Hepatocyte (in vitro differentiated cells): ENCODE results near the gene SMYD1. TPM values are rescaled to one million over a fixed set of nuclear protein-coding genes. Genes with fewer than 3 reads are reported as not detected.
A peak's percentile ranks its signal among the peaks of the same experiment; 100 is the strongest.

Experiments used
- DNase-seq: peaks from one replicate; pipeline ENCODE4 v3.0.0-alpha.2; 2016; ENCODE audit warnings: low spot score
- H2AFZ ChIP-seq: fragments of 200-600 bp; sonication (generic); 2 replicates; pipeline ENCODE4 v1.6.0; 2016; ENCODE audit warnings: antibody characterized with exemption, mild to moderate bottlenecking
- H3K27ac ChIP-seq: fragments of 200-600 bp; sonication (generic); 2 replicates; pipeline ENCODE4 v1.5.1; 2016; ENCODE audit warnings: mild to moderate bottlenecking
- H3K27me3 ChIP-seq: fragments of 200-600 bp; sonication (generic); 2 replicates; pipeline ENCODE4 v1.6.1; 2016
- H3K36me3 ChIP-seq: fragments of 200-600 bp; sonication (generic); replicated peaks from 2 replicates; pipeline ENCODE4 v1.5.1; 2016; ENCODE audit warnings: low read depth; ENCODE audit not compliant: insufficient read depth
- H3K4me1 ChIP-seq: fragments of 200-600 bp; sonication (generic); 2 replicates; pipeline ENCODE4 v1.5.1; 2016; ENCODE audit warnings: mild to moderate bottlenecking, moderate library complexity; ENCODE audit not compliant: insufficient read depth
- H3K4me2 ChIP-seq: fragments of 200-600 bp; sonication (generic); 2 replicates; pipeline ENCODE4 v1.6.0; 2016
- H3K4me3 ChIP-seq: fragments of 200-600 bp; sonication (generic); 2 replicates; pipeline ENCODE4 v1.5.1; 2016; ENCODE audit warnings: mild to moderate bottlenecking
- H3K79me2 ChIP-seq: fragments of 200-600 bp; sonication (generic); 2 replicates; pipeline ENCODE4 v1.6.0; 2017; ENCODE audit warnings: mild to moderate bottlenecking
- H3K9me2 ChIP-seq: fragments of 200-600 bp; sonication (generic); replicated peaks from 2 replicates; pipeline ENCODE4 v1.6.0; 2017; ENCODE audit warnings: mild to moderate bottlenecking; ENCODE audit not compliant: insufficient read depth
- H3K9me3 ChIP-seq: fragments of 200-600 bp; sonication (generic); 2 replicates; pipeline ENCODE4 v1.5.1; 2016; ENCODE audit warnings: low read depth, mild to moderate bottlenecking
- H4K20me1 ChIP-seq: fragments of 200-600 bp; sonication (generic); 2 replicates; pipeline ENCODE4 v1.6.0; 2016; ENCODE audit warnings: mild to moderate bottlenecking; ENCODE audit not compliant: insufficient read depth, poor library complexity, severe bottlenecking
- CTCF ChIP-seq: fragments of 200-600 bp; sonication (generic); IDR thresholded peaks from 2 replicates; pipeline ENCODE4 v1.5.1; 2016; ENCODE audit warnings: antibody characterized with exemption, mild to moderate bottlenecking; ENCODE audit not compliant: poor library complexity
- EZH2 ChIP-seq: fragments of 200-600 bp; sonication (generic); IDR thresholded peaks from 2 replicates; pipeline ENCODE4 v1.6.1; 2016; ENCODE audit warnings: antibody characterized with exemption, mild to moderate bottlenecking, borderline replicate concordance
- EZH2phosphoT487 ChIP-seq: fragments of 200-600 bp; sonication (generic); IDR thresholded peaks from one replicate; pipeline ENCODE4 v1.6.1; 2018; ENCODE audit warnings: antibody characterized with exemption, mild to moderate bottlenecking, low read depth, moderate library complexity; ENCODE audit not compliant: unreplicated experiment, severe bottlenecking
- WGBS: methylation state at CpG from one replicate; pipeline ENCODE4 v1.1.6; 2016; ENCODE audit warnings: low lambda C conversion rate; ENCODE audit errors: missing lambda C conversion rate; 5-methylcytosine and 5-hydroxymethylcytosine counted together
- polyA plus RNA-seq: library from polyadenylated mRNA; unstranded; fragments of >200 nt; fragmentation: Nextera tagmentation; extraction: Ambion mirVana; gene quantifications from 2 replicates; pipeline ENCODE4 v1.2.1, GENCODE V29; 2016
- total RNA-seq: library from RNA; depleted of rRNA; stranded (reverse); fragments of >200 nt; gene quantifications from 2 replicates; pipeline ENCODE4 v1.2.3, GENCODE V29; 2014

Gene SMYD1
- total and polyA plus RNA-seq, 2 experiments from 2014 or later: 0.10 TPM; not detected in 1

DNA sequence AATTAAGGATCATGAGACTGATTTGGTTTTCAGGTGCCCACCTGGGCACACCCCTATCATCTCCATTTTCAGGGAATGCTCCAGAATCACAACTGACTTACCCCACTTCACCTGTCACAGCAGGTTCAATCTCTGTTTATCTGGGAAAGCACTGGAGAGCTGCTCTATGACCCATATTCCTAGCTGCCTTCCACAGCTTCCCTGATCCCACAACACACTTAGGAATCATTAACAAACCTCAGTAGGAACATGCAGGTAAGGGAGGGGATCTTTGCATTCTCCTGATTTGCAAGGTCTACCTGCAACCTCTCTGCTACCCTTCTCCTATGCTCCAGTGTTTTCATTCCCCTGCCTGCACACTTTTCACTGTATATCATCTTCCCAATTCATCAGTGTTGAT is 79.0 kb downstream of the SMYD1 start:
- no peaks in the 10 kb centered on the region for H3K36me3 ChIP-seq
- H3K27ac ChIP-seq: peak overlapping the region; percentile 60
- no peaks in the 10 kb centered on the region for H3K79me2 ChIP-seq
- H4K20me1 ChIP-seq: no peaks in the 10 kb centered on the region
- no peak overlapping the region for H3K4me3 ChIP-seq
- H3K9me3 ChIP-seq: peaks cover 9% of the 10 kb centered on the region
- H3K27me3 ChIP-seq: no peaks in the 10 kb centered on the region
- no peaks in the 10 kb centered on the region for H3K9me2 ChIP-seq
- H3K4me1 ChIP-seq: peaks cover 18% of the 10 kb centered on the region
- no peak overlapping the region for H2AFZ ChIP-seq
- H3K4me2 ChIP-seq: peak overlapping the region; percentile 32
- DNase-seq: no peak
- TF ChIP-seq CTCF (no peak), EZH2 (no peak), EZH2phosphoT487 (no peak)

GRCh38 chr2:88147145-88147544 is 79.5 kb downstream of the SMYD1 start:
- H3K27ac ChIP-seq: peak overlapping the region; percentile 27
- peaks cover 18% of the 10 kb centered on the region for H3K4me1 ChIP-seq
- no peaks in the 10 kb centered on the region for H3K27me3 ChIP-seq
- no peak overlapping the region for H2AFZ ChIP-seq
- H4K20me1 ChIP-seq: no peaks in the 10 kb centered on the region
- H3K9me3 ChIP-seq: peaks cover 9% of the 10 kb centered on the region
- WGBS: 93% methylated on average over 2 of the region's 2 CpGs
- no peaks in the 10 kb centered on the region for H3K9me2 ChIP-seq
- no peak overlapping the region for H3K4me2 ChIP-seq
- H3K4me3 ChIP-seq: no peak overlapping the region
- DNase-seq: no peak
- TF ChIP-seq CTCF: no peak
- TF ChIP-seq EZH2phosphoT487: no peak
- TF ChIP-seq EZH2: no peak
- no peaks in the 10 kb centered on the region for H3K79me2 ChIP-seq
- no peaks in the 10 kb centered on the region for H3K36me3 ChIP-seq

- Histone ChIP-seq H3K27me3 (no peaks in the 10 kb centered on the region), H3K4me2 (no peak overlapping the region), H3K9me2 (no peaks in the 10 kb centered on the region), H3K9me3 (peaks cover 9% of the 10 kb centered on the region), H4K20me1 (no peaks in the 10 kb centered on the region), H3K27ac (no peak overlapping the region), H3K4me1 (peaks cover 18% of the 10 kb centered on the region), H3K36me3 (no peaks in the 10 kb centered on the region), H2AFZ (no peak overlapping the region), H3K4me3 (no peak overlapping the region), H3K79me2 (no peaks in the 10 kb centered on the region)
- no peak for DNase-seq
- TF ChIP-seq CTCF: no peak
- TF ChIP-seq EZH2: no peak
- no peak for TF ChIP-seq EZH2phosphoT487
Observed at GRCh38 chr2:88148929-88149438, 81.4 kb downstream of the SMYD1 start.

DNA sequence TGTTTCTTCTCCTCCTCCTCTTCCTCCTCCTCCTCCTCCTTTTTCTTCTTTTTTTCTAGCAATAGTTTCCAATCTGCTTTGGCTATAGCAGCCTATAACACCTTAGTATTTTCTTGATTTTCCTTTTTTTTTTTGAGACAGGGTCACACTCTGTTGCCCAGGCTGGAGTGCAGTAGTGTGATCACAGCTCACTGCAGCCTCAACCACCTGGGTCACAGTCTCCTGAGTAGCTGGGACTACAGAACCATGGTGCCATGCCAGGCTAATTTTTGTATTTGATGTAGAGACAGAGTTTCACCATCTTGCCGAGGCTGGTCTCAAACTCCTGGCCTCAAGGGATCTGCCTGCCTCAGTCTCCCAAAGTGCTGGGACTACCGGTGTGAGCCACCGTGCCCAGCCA is 91.9 kb downstream of the SMYD1 start:
- H3K27me3 ChIP-seq: no peaks in the 10 kb centered on the region
- no peaks in the 10 kb centered on the region for H3K9me3 ChIP-seq
- H3K9me2 ChIP-seq: no peaks in the 10 kb centered on the region
- no peak overlapping the region for H3K4me2 ChIP-seq
- H3K36me3 ChIP-seq: no peaks in the 10 kb centered on the region
- H3K4me3 ChIP-seq: no peak overlapping the region
- H3K79me2 ChIP-seq: no peaks in the 10 kb centered on the region
- no peak overlapping the region for H3K27ac ChIP-seq
- H2AFZ ChIP-seq: no peak overlapping the region
- H3K4me1 ChIP-seq: no peaks in the 10 kb centered on the region
- no peak for TF ChIP-seq EZH2
- no peak for TF ChIP-seq CTCF
- TF ChIP-seq EZH2phosphoT487: no peak
- H4K20me1 ChIP-seq: no peaks in the 10 kb centered on the region
- 67% methylated on average over 3 of the region's 3 CpGs for WGBS
- DNase-seq: no peak
